ENCODE data around the gene NKD2.
"Not testable (repeated sequence)": the region's sequence is repeated elsewhere in the genome, so short reads cannot be mapped to it uniquely, and the experiment has no call there.

Gene NKD2

DNA sequence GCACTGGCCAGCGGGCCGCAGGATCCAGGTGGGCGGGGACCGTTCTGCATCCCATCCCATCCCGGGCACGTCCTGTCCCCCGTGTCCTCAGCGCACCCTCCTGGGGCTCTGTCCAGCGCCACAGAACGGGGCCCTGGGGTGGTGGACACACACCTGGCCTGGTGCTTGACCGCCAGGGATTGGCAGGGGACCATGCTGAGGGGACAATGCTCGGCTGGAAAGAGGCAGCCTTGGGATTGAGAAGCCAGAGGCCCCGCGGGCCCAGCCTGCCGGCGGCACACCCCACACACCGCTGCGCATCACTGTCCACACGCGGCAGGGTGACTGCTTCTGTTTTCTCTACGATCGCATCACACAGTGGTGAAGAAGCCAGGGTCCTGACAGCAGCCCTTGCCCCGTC is 70.2 kb downstream of the NKD2 start:
- no peak overlapping the region for H3K4me3 ChIP-seq (ENCODE audit: low read length)
- DNase-seq (ENCODE audit: low read depth): no peak
- TF ChIP-seq, protein P1, sequence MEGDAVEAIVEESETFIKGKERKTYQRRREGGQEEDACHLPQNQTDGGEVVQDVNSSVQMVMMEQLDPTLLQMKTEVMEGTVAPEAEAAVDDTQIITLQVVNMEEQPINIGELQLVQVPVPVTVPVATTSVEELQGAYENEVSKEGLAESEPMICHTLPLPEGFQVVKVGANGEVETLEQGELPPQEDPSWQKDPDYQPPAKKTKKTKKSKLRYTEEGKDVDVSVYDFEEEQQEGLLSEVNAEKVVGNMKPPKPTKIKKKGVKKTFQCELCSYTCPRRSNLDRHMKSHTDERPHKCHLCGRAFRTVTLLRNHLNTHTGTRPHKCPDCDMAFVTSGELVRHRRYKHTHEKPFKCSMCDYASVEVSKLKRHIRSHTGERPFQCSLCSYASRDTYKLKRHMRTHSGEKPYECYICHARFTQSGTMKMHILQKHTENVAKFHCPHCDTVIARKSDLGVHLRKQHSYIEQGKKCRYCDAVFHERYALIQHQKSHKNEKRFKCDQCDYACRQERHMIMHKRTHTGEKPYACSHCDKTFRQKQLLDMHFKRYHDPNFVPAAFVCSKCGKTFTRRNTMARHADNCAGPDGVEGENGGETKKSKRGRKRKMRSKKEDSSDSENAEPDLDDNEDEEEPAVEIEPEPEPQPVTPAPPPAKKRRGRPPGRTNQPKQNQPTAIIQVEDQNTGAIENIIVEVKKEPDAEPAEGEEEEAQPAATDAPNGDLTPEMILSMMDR (IDR thresholded peaks at IDR 0.05; ENCODE audit: insufficient read depth, low read depth, low read length, missing control alignments): no peak

DNA sequence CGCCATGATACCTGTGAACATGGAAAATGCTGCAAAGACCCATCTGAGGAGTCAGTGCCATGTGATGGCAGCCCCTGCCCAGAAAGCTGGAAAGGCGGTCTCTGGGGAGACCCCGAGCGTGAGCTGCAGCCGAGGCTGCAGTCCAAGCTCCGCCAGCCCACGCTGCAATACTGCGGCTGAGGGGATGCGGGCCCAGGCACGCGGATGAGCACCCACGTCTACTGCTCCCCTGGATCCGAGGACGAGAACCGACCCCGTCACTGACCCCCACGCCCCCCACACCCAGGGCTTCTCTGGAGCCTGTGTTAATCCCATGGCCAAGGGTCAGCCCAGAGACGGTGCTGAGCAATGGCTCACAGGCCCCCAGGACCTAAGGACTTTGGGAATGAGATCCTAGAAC is 70.9 kb downstream of the NKD2 start:
- TF ChIP-seq, protein P1 (IDR thresholded peaks at IDR 0.05; ENCODE audit: insufficient read depth, low read depth, low read length, missing control alignments): no peak
- no peak for DNase-seq (ENCODE audit: low read depth)
- no peak overlapping the region for H3K4me3 ChIP-seq (ENCODE audit: low read length)

DNA sequence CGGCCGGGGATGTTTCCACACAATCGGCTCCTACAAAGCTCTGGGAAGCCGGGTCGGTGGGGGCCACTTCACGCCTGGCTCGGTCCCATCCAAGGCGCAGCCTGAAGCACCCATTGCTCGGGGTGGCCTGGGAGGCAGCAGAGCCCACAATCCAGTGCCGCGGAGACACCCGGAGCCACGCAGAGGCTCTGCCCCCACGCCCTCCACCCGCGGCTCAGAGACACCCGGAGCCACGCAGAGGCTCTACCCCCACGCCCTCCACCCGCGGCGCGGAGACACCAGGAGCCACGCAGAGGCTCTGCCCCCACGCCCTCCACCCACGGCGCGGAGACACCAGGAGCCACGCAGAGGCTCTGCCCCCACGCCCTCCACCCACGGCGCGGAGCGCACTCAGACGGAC is 71.4 kb downstream of the NKD2 start:
- no peak overlapping the region for H3K4me3 ChIP-seq (ENCODE audit: low read length)
- DNase-seq (ENCODE audit: low read depth): no peak
- TF ChIP-seq, protein P1 (IDR thresholded peaks at IDR 0.05; ENCODE audit: insufficient read depth, low read depth, low read length, missing control alignments): no peak

DNA sequence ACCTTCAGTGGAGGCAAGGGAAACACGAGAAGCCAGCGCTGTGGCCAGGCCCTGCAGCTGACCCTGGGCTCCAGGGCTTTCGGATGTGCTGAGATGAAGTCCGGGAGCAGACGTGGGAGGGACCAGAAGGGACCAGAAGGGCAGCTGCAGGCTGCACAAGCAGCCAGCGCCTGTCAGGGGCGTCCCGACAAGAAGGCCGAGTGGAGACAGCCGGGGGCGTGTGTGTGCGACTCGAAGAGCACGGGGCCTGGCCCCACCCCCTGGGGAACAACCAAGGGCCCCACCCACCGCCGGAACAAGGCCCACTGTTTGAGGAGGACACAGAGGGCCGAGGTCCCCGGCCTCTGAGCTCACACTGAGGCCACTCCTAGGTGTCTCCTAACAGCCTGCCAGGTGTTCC is 71.8 kb downstream of the NKD2 start:
- TF ChIP-seq, protein P1 (IDR thresholded peaks at IDR 0.05; ENCODE audit: insufficient read depth, low read depth, low read length, missing control alignments): no peak
- DNase-seq (ENCODE audit: low read depth): no peak
- H3K4me3 ChIP-seq (ENCODE audit: low read length): no peak overlapping the region

DNA sequence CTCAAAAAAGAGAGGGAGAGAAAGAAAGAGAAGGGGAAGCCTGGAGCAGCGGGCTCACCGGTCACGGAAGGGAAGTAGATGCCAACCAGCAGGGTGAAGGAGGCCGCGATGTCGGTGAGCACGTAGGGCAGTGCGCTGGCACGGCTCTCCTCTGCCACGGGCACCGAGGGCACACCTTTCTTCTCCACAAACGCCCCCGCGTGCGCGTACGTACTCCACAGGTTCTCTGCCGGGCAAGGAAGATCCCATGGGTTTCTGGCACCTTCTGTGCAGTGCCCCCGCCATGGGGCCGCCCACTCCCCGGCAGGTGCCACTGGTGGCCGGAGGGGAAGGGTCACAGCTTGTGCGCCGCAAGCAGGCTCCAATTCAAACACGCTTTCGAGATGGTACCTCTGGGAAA is 72.9 kb downstream of the NKD2 start:
- TF ChIP-seq, protein P1 (IDR thresholded peaks at IDR 0.05; ENCODE audit: insufficient read depth, low read depth, low read length, missing control alignments): no peak
- DNase-seq (ENCODE audit: low read depth): no peak
- no peak overlapping the region for H3K4me3 ChIP-seq (ENCODE audit: low read length)

DNA sequence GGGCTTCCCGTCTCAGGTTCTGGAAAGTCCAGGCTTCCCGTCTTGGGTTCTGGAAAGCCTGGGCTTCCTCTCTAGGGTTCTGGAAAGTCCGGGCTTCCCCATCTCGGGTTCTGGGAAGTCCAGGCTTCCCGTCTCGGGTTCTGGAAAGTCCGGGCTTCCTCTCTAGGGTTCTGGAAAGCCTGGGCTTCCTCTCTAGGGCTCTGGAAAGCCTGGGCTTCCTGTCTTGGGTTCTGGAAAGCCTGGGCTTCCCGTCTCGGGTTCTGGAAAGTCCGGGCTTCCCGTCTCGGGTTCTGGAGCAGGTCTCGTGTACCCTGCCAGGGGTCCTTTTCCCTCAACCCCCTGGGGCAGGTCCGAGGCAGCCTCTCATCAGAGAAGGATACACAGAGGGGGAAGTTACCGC is 74.4 kb downstream of the NKD2 start:
- H3K4me3 ChIP-seq (ENCODE audit: low read length); DNase-seq (ENCODE audit: low read depth): not testable (repeated sequence)

DNA sequence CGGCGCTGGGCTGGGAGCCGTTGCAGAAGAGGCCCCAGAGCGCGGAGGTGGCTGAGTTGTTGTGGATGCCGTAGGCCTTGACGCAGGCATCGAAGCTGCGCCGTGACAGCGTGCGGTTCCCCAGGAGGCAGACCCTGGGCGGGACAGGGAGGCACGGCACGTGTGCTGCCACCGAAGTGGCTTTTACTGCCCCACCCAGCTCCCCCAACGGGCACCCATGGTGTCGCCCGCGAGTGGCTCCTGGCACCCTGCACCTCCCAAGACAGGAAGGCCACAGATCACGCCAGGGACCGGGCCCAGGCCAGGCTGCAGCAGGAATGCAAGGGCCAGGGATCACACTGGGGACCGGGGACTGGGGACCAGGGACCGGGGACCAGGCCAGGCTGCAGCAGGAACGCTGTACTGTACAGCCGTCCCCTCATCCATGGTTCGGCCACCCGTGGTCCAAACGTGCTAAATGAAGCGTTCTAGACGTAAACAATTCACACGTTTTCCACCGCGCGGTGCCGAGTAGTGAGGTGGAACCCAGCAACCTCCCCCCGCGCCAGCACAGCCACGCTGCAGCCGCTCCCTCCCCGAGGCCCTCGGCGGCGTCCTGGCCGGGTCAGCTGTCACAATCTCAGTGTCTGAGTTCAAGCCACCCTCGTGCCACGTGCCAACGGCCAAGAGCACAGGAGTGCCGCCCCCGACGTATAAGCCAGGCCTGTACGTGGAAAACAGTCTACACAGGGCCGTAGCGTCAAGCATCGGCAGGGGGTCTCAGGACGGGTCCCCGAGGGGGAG is 75.4 kb downstream of the NKD2 start:
- DNase-seq (ENCODE audit: low read depth): no peak
- no peak overlapping the region for H3K4me3 ChIP-seq (ENCODE audit: low read length)
- TF ChIP-seq, protein P1 (IDR thresholded peaks at IDR 0.05; ENCODE audit: insufficient read depth, low read depth, low read length, missing control alignments): no peak

All from epithelial cell of esophagus (primary cell).